Measurements from ENCODE around the gene ADAMTS10. TPM values are rescaled to one million over a fixed set of nuclear protein-coding genes. Genes with fewer than 3 reads are reported as not detected.

The ADAMTS10 gene
- total RNA-seq, 1 experiment from 2014 or later = not detected

DNA sequence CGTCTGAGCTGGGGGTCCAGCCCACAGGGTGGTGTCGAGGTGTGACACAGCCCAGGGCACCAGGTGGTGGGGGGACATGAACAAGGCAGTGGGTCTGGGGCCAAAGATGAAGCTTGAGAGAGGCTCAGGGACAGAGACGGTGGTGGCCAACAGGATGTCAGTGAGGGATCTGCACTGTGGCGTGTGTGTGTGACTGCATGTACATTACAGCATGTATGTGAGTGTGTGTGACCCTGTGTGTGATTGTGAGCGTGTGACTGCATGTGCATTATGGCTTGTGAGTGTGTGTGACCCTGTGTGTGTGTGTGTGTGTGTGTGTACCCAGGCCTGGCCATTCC, 1.6 kb downstream of the ADAMTS10 start:
- ATAC-seq (no peak), DNase-seq (no peak)
- Histone ChIP-seq H3K79me2 (ENCODE audit: low read length) (no peaks in the 10 kb centered on the region), H4K20me1 (ENCODE audit: low read length) (no peaks in the 10 kb centered on the region), H3K4me3 (ENCODE audit: low read length) (no peak overlapping the region), H3F3A (ENCODE audit: low read length, unreplicated experiment) (no peaks in the 10 kb centered on the region), H3K27me3 (ENCODE audit: low read length) (peaks cover 8% of the 10 kb centered on the region), H3K9ac (ENCODE audit: low read length) (no peak overlapping the region), H3K4me1 (ENCODE audit: insufficient read depth, low read length) (no peaks in the 10 kb centered on the region), H3K9me3 (ENCODE audit: low read length) (no peaks in the 10 kb centered on the region), H3K36me3 (ENCODE audit: low read depth, low read length) (no peaks in the 10 kb centered on the region), H3K4me2 (ENCODE audit: low read length) (no peak overlapping the region), H3K9me2 (replicated peaks; ENCODE audit: low read length) (no peaks in the 10 kb centered on the region), H3K27ac (ENCODE audit: low read length) (no peak overlapping the region), H2AFZ (ENCODE audit: low read length) (no peak overlapping the region)
- intact Hi-C loops (cut with micrococcal nuclease) = no loop called here
- ChIA-PET CTCF (no interaction called here), POLR2A (ENCODE audit: unreplicated experiment) (no interaction called here)
- no TSS peak for BruUV-seq (replicated peaks)
- TF ChIP-seq EZH2 (IDR thresholded peaks at IDR 0.05; ENCODE audit: low read length, unreplicated experiment) = no peak
- no peak for TF ChIP-seq EZH2phosphoT487 (IDR thresholded peaks at IDR 0.05; ENCODE audit: borderline replicate concordance, low read length)
- TF ChIP-seq, protein P1, sequence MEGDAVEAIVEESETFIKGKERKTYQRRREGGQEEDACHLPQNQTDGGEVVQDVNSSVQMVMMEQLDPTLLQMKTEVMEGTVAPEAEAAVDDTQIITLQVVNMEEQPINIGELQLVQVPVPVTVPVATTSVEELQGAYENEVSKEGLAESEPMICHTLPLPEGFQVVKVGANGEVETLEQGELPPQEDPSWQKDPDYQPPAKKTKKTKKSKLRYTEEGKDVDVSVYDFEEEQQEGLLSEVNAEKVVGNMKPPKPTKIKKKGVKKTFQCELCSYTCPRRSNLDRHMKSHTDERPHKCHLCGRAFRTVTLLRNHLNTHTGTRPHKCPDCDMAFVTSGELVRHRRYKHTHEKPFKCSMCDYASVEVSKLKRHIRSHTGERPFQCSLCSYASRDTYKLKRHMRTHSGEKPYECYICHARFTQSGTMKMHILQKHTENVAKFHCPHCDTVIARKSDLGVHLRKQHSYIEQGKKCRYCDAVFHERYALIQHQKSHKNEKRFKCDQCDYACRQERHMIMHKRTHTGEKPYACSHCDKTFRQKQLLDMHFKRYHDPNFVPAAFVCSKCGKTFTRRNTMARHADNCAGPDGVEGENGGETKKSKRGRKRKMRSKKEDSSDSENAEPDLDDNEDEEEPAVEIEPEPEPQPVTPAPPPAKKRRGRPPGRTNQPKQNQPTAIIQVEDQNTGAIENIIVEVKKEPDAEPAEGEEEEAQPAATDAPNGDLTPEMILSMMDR (conservative IDR thresholded peaks at IDR 0.05; ENCODE audit: low read depth, low read length) = no peak

DNA sequence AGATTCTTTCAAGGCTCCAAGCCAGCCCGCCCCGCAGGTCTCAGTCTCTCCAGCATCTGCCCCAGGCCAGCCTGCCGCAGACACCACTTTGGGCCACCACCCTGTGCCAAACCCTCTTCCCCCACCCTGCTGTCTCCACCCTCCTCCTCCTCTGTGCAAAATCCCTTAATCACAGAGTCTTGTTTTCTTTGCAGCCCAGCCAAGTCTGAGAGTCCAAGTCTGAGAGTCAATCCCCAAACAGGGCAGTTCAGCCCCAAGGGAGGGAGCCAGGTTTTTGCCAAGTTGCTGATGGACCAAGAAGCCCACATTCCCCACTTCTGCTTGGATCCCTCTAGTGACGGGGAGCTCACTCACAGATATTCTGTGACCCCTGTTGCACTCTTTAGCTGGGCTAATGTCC, 3.1 kb downstream of the ADAMTS10 start:
- no peaks in the 10 kb centered on the region for H3K79me2 ChIP-seq (ENCODE audit: low read length)
- no peaks in the 10 kb centered on the region for H3F3A ChIP-seq (ENCODE audit: low read length, unreplicated experiment)
- H3K4me1 ChIP-seq (ENCODE audit: insufficient read depth, low read length) = no peaks in the 10 kb centered on the region
- H2AFZ ChIP-seq (ENCODE audit: low read length) = no peak overlapping the region
- H3K4me3 ChIP-seq (ENCODE audit: low read length) = no peak overlapping the region
- no peak for ATAC-seq
- no peak overlapping the region for H3K9ac ChIP-seq (ENCODE audit: low read length)
- H4K20me1 ChIP-seq (ENCODE audit: low read length) = no peaks in the 10 kb centered on the region
- no peaks in the 10 kb centered on the region for H3K36me3 ChIP-seq (ENCODE audit: low read depth, low read length)
- peaks cover 8% of the 10 kb centered on the region for H3K27me3 ChIP-seq (ENCODE audit: low read length)
- no TSS peak for BruUV-seq (replicated peaks)
- no peaks in the 10 kb centered on the region for H3K9me2 ChIP-seq (replicated peaks; ENCODE audit: low read length)
- no peak overlapping the region for H3K27ac ChIP-seq (ENCODE audit: low read length)
- ChIA-PET POLR2A (ENCODE audit: unreplicated experiment) (no interaction called here), CTCF (no interaction called here)
- no peak for DNase-seq
- H3K9me3 ChIP-seq (ENCODE audit: low read length) = no peaks in the 10 kb centered on the region
- intact Hi-C loops (cut with micrococcal nuclease) = no loop called here
- H3K4me2 ChIP-seq (ENCODE audit: low read length) = no peak overlapping the region
- TF ChIP-seq EZH2 (IDR thresholded peaks at IDR 0.05; ENCODE audit: low read length, unreplicated experiment) (no peak), EZH2phosphoT487 (IDR thresholded peaks at IDR 0.05; ENCODE audit: borderline replicate concordance, low read length) (no peak)
- TF ChIP-seq, protein P1 (conservative IDR thresholded peaks at IDR 0.05; ENCODE audit: low read depth, low read length) = no peak

DNA sequence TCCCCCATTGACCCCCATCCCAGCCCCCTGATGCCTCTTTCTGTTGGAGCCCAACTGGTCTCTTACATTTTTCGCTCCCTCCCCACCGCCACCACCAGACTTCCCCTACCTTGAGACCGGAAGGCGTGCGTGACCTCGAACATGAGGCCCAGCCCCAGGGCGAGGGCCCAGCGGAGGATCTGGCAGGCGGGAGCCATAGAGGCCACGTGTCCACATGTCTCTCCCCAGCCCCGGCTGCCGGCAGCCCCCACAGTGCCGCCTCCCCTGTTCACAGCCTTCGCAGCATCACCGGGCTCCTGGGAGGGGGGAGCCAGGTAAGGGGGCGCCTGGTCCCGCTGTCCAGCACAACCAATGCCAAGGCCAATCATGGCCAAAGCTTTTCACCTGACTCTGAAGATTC, 5.0 kb downstream of the ADAMTS10 start:
- no peak for TF ChIP-seq EZH2 (IDR thresholded peaks at IDR 0.05; ENCODE audit: low read length, unreplicated experiment)
- TF ChIP-seq EZH2phosphoT487 (IDR thresholded peaks at IDR 0.05; ENCODE audit: borderline replicate concordance, low read length) = no peak
- TF ChIP-seq, protein P1 (conservative IDR thresholded peaks at IDR 0.05; ENCODE audit: low read depth, low read length) = no peak
- intact Hi-C loops (cut with micrococcal nuclease) = no loop called here
- no peak for ATAC-seq
- ChIA-PET CTCF (no interaction called here), POLR2A (ENCODE audit: unreplicated experiment) (no interaction called here)
- no peak overlapping the region for H2AFZ ChIP-seq (ENCODE audit: low read length)
- no peak overlapping the region for H3K4me3 ChIP-seq (ENCODE audit: low read length)
- no peaks in the 10 kb centered on the region for H3K4me1 ChIP-seq (ENCODE audit: insufficient read depth, low read length)
- DNase-seq = no peak
- no peak overlapping the region for H3K9ac ChIP-seq (ENCODE audit: low read length)
- no peaks in the 10 kb centered on the region for H3K9me3 ChIP-seq (ENCODE audit: low read length)
- H3K27me3 ChIP-seq (ENCODE audit: low read length) = peaks cover 13% of the 10 kb centered on the region
- H3K36me3 ChIP-seq (ENCODE audit: low read depth, low read length) = no peaks in the 10 kb centered on the region
- H3F3A ChIP-seq (ENCODE audit: low read length, unreplicated experiment) = no peaks in the 10 kb centered on the region
- no TSS peak for BruUV-seq (replicated peaks)
- no peaks in the 10 kb centered on the region for H4K20me1 ChIP-seq (ENCODE audit: low read length)
- H3K79me2 ChIP-seq (ENCODE audit: low read length) = no peaks in the 10 kb centered on the region
- no peak overlapping the region for H3K4me2 ChIP-seq (ENCODE audit: low read length)
- H3K27ac ChIP-seq (ENCODE audit: low read length) = no peak overlapping the region
- H3K9me2 ChIP-seq (replicated peaks; ENCODE audit: low read length) = no peaks in the 10 kb centered on the region
